T-cell (primary cell): ENCODE data around the gene DOCK9. TPM values are rescaled to one million over a fixed set of nuclear protein-coding genes. Genes with fewer than 3 reads are reported as not detected.

Experiments used
- ATAC-seq, 4 experiments: fragments of 200-7000 bp in 3 of 4; fragments of 150-1000 bp in 1 of 4; cut with Tn5 transposase; replicated peaks in 1 of 4; 1 replicate in 3 of 4; 2 replicates in 1 of 4; pipeline ENCODE4 v1.10.0; 2021; ENCODE audit warnings: moderate library complexity in 3 of 4, mild to moderate bottlenecking in 2 of 4, moderate number of reproducible peaks in 1 of 4
- CTCF ChIA-PET, 2 donors: fragments of 300-600 bp; sonication (Branson Sonifier 250); formaldehyde crosslinking; loops; one replicate each; lab custom pipeline; 2022; ENCODE audit warnings: antibody characterized with exemption in 2 of 2; lab: Charles Lee
- POLR2A ChIA-PET, 2 donors: fragments of 300-600 bp; sonication (Branson Sonifier 250); formaldehyde crosslinking; loops; one replicate each; lab custom pipeline; 2022; ENCODE audit warnings: antibody characterized with exemption in 2 of 2; lab: Charles Lee
- DNase-seq, 35 experiments: peaks; one replicate each; pipeline versions ENCODE4 v3.0.0 to v3.0.0-alpha.2; 2013 to 2023
- H3K27ac ChIP-seq: one replicate; pipeline ENCODE4 v1.5.1; 2013; ENCODE audit warnings: low read length
- H3K27me3 ChIP-seq, 2 experiments: replicated peaks in 1 of 2; 1 replicate in 1 of 2; 2 replicates in 1 of 2; pipeline versions ENCODE4 v1.6.1 to v1.7.0; 2013; ENCODE audit warnings: low read length in 1 of 2, mixed read lengths in 1 of 2; ENCODE audit not compliant: control insufficient read depth in 2 of 2, insufficient read depth in 2 of 2; ENCODE audit errors: extremely low read depth in 1 of 2
- H3K36me3 ChIP-seq, 2 donors: 1 replicate in 1 of 2; 2 replicates in 1 of 2; pipeline versions ENCODE4 v1.6.1 to v1.7.0; 2013; ENCODE audit warnings: low read length in 1 of 2; ENCODE audit not compliant: control insufficient read depth in 2 of 2, insufficient read depth in 1 of 2; ENCODE audit errors: extremely low read depth in 1 of 2
- H3K4me1 ChIP-seq, 2 experiments: 1 replicate in 1 of 2; 2 replicates in 1 of 2; pipeline versions ENCODE4 v1.6.1 to v1.7.0; 2013; ENCODE audit warnings: low read length in 2 of 2, mixed read lengths in 1 of 2; ENCODE audit not compliant: insufficient read depth in 2 of 2, control insufficient read depth in 1 of 2; ENCODE audit errors: extremely low read depth in 1 of 2
- H3K4me3 ChIP-seq, 2 donors: 1 replicate in 1 of 2; 2 replicates in 1 of 2; pipeline versions ENCODE4 v1.5.1 to v1.7.0; 2013; ENCODE audit warnings: mild to moderate bottlenecking in 2 of 2, low read length in 1 of 2, moderate library complexity in 1 of 2; ENCODE audit not compliant: control insufficient read depth in 1 of 2; ENCODE audit errors: extremely low read depth in 1 of 2
- H3K9me3 ChIP-seq: 2 replicates; pipeline ENCODE4 v1.7.0; 2013
- H3K27ac Mint-ChIP-seq, 2 donors: one replicate each; pipeline ENCODE4 v1.8.0; 2020 to 2021; ENCODE audit warnings: mild to moderate bottlenecking in 2 of 2, mixed read lengths in 2 of 2
- H3K27me3 Mint-ChIP-seq, 2 donors: one replicate each; pipeline ENCODE4 v1.8.0; 2021 to 2022; ENCODE audit warnings: mixed read lengths in 2 of 2
- H3K36me3 Mint-ChIP-seq: one replicate; pipeline ENCODE4 v1.8.0; 2021; ENCODE audit warnings: mixed read lengths
- H3K4me1 Mint-ChIP-seq, 3 donors: one replicate each; pipeline ENCODE4 v1.8.0; 2020 to 2022; ENCODE audit warnings: mixed read lengths in 3 of 3, mild to moderate bottlenecking in 1 of 3
- H3K4me3 Mint-ChIP-seq, 3 donors: one replicate each; pipeline ENCODE4 v1.8.0; 2020 to 2022; ENCODE audit warnings: mild to moderate bottlenecking in 3 of 3, mixed read lengths in 3 of 3, moderate library complexity in 3 of 3
- H3K9me3 Mint-ChIP-seq, 3 donors: one replicate each; pipeline ENCODE4 v1.8.0; 2020 to 2022; ENCODE audit warnings: mixed read lengths in 3 of 3
- WGBS: methylation state at CpG from one replicate; pipeline ENCODE4 v1.1.5; 2013; ENCODE audit warnings: missing lambda C conversion rate; ENCODE audit not compliant: insufficient coverage; 5-methylcytosine and 5-hydroxymethylcytosine counted together
- total RNA-seq, 35 experiments: library from RNA in 6 of 35; stranded (reverse) in 6 of 35; fragments of 120-200 nt in 1 of 35; gene quantifications; one replicate each; pipeline versions ENCODE4 v1.2.1 to v1.2.4 and lab custom pipeline; 2013 to 2026

The DOCK9 gene
- total RNA-seq, 5 donors from 2014 or later (not counting 1 experiment from before 2014, with no cell fraction given) = 96.2 to 170 (median 162) TPM

DNA sequence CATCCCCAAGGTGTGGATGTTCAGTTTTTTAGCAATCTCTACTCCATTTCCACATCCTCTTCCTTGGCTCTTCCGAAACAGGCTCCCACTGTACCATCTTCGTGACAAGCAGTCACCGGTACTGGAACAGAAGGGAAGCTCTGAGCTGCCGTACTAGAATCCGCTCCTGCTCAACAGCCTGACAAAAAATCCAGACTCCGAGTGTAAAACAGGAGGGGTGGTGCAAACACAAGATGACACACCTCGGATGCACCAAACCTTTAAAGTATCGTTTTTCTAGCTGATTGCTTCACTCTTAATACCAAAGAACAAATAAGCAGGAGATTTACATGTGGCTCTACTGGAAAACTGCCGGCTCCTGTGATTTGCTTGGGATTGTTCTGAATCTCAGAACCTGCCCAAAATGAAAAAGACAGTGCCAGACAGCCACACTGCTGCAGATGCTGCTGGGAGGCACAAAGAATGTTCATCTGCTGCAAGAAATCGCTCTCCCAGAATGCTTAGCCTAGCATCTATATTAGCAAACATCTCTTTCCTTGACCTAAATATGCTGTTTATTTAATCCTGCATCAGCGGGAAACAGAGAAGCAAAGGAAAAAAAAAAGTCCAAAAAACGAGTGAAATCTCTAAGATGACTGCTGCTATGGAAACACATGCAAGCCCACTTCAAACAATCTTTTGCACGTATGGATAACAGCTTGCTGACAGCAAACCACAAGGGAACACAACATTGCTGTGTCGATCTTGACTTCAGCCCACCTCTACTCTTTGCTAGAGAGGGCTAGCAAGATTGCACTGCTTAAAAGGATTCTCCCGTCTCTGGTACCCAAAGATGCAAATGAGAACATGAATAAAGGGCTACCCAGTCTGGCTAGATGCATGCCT, 38.0 kb upstream of the DOCK9 start:
- H3K27me3 ChIP-seq = no peaks in the 10 kb centered on the region
- H3K36me3 ChIP-seq = peaks cover 0 to 2% of the 10 kb centered on the region in 2 donors
- H3K4me3 ChIP-seq = peak overlapping the region in 1 of 2 donors; percentile 19
- no peaks in the 10 kb centered on the region for H3K9me3 ChIP-seq
- H3K27me3 Mint-ChIP-seq = no peaks in the 10 kb centered on the region
- ChIA-PET CTCF (interaction anchor here in 1 of 2 donors (0.6 kb wide), 1 partner anchor 17 kb away, joined by 3 read pairs; no protein-coding TSS in a partner anchor), POLR2A (no interaction called here)
- peaks cover 11 to 25% of the 10 kb centered on the region in 2 experiments for H3K4me1 ChIP-seq
- H3K27ac Mint-ChIP-seq = peak overlapping the region in 1 of 2 donors; percentile 54
- peaks cover 74 to 78% (median 74%) of the 10 kb centered on the region in 3 donors for H3K4me1 Mint-ChIP-seq
- WGBS = 61% methylated on average over 12 of the region's 15 CpGs
- ATAC-seq = peak; percentile 45 to 97 (median 66)
- peak overlapping the region in 1 of 3 donors; percentile 62 for H3K4me3 Mint-ChIP-seq
- H3K27ac ChIP-seq = no peak overlapping the region
- peaks cover 7% of the 10 kb centered on the region for H3K36me3 Mint-ChIP-seq
- no peaks in the 10 kb centered on the region for H3K9me3 Mint-ChIP-seq
- peak in 13 of 35 experiments; percentile 10 to 59 (median 27) for DNase-seq

DNA sequence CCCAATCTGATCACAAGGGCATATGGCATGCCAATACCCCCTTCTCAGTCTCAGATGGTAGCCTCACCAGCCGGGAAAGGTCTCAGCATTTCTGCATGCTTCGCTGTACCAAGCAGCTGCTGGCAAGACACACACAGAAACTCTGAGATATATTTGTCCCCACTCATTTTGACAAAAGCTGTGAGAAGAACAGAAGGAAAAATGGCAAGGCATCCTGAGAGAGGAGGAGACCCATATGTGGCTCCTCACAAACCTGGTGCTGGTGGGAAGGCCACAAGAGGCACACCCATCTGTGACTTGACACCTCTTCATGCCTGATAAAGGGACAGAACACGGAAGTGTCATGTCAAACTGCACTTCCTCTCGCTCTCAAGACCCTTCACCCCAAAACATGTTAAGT, 36.7 kb upstream of the DOCK9 start:
- Histone ChIP-seq H3K27ac (no peak overlapping the region), H3K4me1 (peaks cover 11 to 27% of the 10 kb centered on the region in 2 experiments), H3K9me3 (no peaks in the 10 kb centered on the region), H3K27me3 (no peaks in the 10 kb centered on the region), H3K4me3 (no peak overlapping the region), H3K36me3 (peaks cover 0 to under 1% of the 10 kb centered on the region in 2 donors)
- peaks cover 74 to 81% (median 79%) of the 10 kb centered on the region in 3 donors for H3K4me1 Mint-ChIP-seq
- H3K27me3 Mint-ChIP-seq = no peaks in the 10 kb centered on the region
- no CpG with 5 or more reads among the region's 4 CpGs for WGBS
- CTCF ChIA-PET = no interaction called here
- ATAC-seq (no peak), DNase-seq (no peak)
- POLR2A ChIA-PET = interaction anchor here in 1 of 2 donors (1.0 to 1.1 kb wide), 2 partner anchors 8 to 9 kb away, joined by 3 to 4 read pairs; no protein-coding TSS in a partner anchor
- no peaks in the 10 kb centered on the region for H3K9me3 Mint-ChIP-seq
- no peak overlapping the region for H3K27ac Mint-ChIP-seq
- H3K36me3 Mint-ChIP-seq = peaks cover 4% of the 10 kb centered on the region
- H3K4me3 Mint-ChIP-seq = no peak overlapping the region

DNA sequence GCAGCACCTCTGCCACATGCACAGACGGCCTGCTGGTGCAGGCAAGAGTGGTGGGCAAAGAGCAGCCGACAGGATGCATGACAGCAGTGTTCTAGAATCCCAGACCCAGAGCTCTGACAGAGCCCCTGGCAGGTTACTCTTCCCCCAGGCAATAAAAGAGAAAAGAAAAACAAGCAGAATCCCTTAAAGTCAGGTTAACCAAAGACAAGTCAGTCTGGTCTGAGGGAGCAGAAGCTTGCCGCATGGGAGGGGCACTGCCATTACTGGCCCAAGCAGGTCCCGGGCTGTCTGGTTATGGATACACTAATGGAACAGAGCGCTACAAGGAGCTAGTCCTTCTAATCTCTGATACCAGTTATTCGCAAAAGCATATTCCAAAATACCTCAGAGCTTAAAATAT, 36.1 kb upstream of the DOCK9 start:
- H3K4me1 ChIP-seq = peaks cover 11 to 31% of the 10 kb centered on the region in 2 experiments
- ChIA-PET CTCF (no interaction called here), POLR2A (interaction anchor here (0.6 to 1.1 kb wide), 2 partner anchors 9 to 244 kb away, joined by 3 to 4 read pairs; partner anchors contain the start of gene GPR18 (in 1 of the 2))
- H3K36me3 ChIP-seq = no peaks in the 10 kb centered on the region
- H3K9me3 ChIP-seq = no peaks in the 10 kb centered on the region
- ATAC-seq (no peak), DNase-seq (no peak)
- H3K4me1 Mint-ChIP-seq = peaks cover 76 to 83% (median 83%) of the 10 kb centered on the region in 3 donors
- no peaks in the 10 kb centered on the region for H3K27me3 ChIP-seq
- H3K4me3 ChIP-seq = no peak overlapping the region
- no peak overlapping the region for H3K4me3 Mint-ChIP-seq
- 100% methylated on average over 6 of the region's 6 CpGs for WGBS
- H3K27me3 Mint-ChIP-seq = no peaks in the 10 kb centered on the region
- H3K27ac Mint-ChIP-seq = no peak overlapping the region
- H3K9me3 Mint-ChIP-seq = no peaks in the 10 kb centered on the region
- no peak overlapping the region for H3K27ac ChIP-seq
- H3K36me3 Mint-ChIP-seq = peaks cover 4% of the 10 kb centered on the region

DNA sequence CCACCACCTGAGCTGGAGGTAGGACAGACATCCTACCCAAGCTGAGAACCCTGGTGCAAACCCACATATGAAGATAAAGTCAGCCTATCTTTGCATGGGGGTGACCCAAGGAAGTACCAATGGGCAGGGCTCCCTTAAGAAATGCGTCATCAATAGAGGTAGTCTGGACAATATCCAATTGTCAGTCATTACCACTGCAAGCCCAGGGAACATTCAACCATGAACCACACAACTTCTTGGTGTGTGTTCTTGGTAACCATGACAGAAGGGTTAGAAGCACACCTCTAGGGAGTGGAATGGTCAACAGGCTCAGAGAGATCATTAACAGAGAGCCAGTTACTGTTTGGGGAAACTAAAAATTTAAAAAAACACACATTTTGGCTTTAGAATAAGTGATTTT, 34.7 kb upstream of the DOCK9 start:
- Histone ChIP-seq H3K36me3 (no peaks in the 10 kb centered on the region), H3K9me3 (no peaks in the 10 kb centered on the region), H3K27me3 (no peaks in the 10 kb centered on the region), H3K4me3 (no peak overlapping the region), H3K4me1 (peaks cover 11 to 32% of the 10 kb centered on the region in 2 experiments), H3K27ac (no peak overlapping the region)
- ATAC-seq (no peak), DNase-seq (no peak)
- Mint-ChIP-seq H3K9me3 (no peaks in the 10 kb centered on the region), H3K27ac (no peak overlapping the region), H3K27me3 (no peaks in the 10 kb centered on the region), H3K4me3 (no peak overlapping the region), H3K4me1 (peaks cover 73 to 81% (median 76%) of the 10 kb centered on the region in 3 donors), H3K36me3 (peaks cover 4% of the 10 kb centered on the region)
- CTCF ChIA-PET = interaction anchor here in 1 of 2 donors (0.9 kb wide), 1 partner anchor 16 kb away, joined by 4 read pairs; no protein-coding TSS in a partner anchor
- WGBS = no CpG with 5 or more reads among the region's 1 CpG
- POLR2A ChIA-PET = interaction anchor here in 1 of 2 donors (0.6 kb wide), 1 partner anchor 176 kb away, joined by 15 read pairs; no protein-coding TSS in a partner anchor

DNA sequence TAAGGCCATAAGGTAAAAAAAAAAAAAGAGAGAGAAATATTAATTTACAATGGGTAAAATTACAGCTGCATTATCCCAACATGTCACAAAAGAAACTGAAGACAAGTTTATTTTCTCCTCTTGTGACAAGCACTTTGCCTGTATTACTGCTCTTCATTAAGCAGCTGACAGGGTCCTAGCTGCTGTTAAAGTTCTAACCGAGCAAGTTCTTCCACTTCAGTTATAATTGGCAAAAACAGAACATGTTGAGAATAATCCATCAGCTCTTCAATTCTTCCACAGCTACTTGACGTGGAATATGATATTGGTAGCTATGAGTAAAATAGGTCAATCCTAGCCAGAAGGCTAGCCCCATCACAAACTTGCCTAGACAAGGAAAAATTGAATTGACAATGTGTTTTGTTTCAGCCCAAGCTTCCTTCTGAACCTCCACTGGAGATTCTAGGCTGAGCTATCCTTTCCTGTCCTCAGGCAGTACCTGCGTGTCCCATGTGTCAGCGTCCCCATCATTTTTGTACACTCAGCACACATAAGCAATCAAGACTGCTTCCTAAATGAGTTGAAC, 32.2 kb upstream of the DOCK9 start:
- no peaks in the 10 kb centered on the region for H3K36me3 ChIP-seq
- H3K9me3 ChIP-seq = no peaks in the 10 kb centered on the region
- CTCF ChIA-PET = interaction anchor here (0.6 to 0.9 kb wide), 5 partner anchors 15 to 166 kb away, joined by 3 to 4 read pairs (median 3); no protein-coding TSS in a partner anchor
- no peaks in the 10 kb centered on the region for H3K27me3 Mint-ChIP-seq
- WGBS = 100% methylated on average over 1 of the region's 4 CpGs
- no peak overlapping the region for H3K4me3 Mint-ChIP-seq
- H3K27ac ChIP-seq = no peak overlapping the region
- H3K4me1 Mint-ChIP-seq = peaks cover 64 to 68% (median 66%) of the 10 kb centered on the region in 3 donors
- peaks cover 0 to 22% of the 10 kb centered on the region in 2 experiments for H3K4me1 ChIP-seq
- H3K9me3 Mint-ChIP-seq = no peaks in the 10 kb centered on the region
- H3K36me3 Mint-ChIP-seq = peaks cover 4% of the 10 kb centered on the region
- POLR2A ChIA-PET = interaction anchor here in 1 of 2 donors (0.7 kb wide), 2 partner anchors 9 to 213 kb away, joined by 3 to 4 read pairs; no protein-coding TSS in a partner anchor
- no peak overlapping the region for H3K27ac Mint-ChIP-seq
- DNase-seq (no peak), ATAC-seq (no peak)
- H3K27me3 ChIP-seq = no peaks in the 10 kb centered on the region
- no peak overlapping the region for H3K4me3 ChIP-seq

DNA sequence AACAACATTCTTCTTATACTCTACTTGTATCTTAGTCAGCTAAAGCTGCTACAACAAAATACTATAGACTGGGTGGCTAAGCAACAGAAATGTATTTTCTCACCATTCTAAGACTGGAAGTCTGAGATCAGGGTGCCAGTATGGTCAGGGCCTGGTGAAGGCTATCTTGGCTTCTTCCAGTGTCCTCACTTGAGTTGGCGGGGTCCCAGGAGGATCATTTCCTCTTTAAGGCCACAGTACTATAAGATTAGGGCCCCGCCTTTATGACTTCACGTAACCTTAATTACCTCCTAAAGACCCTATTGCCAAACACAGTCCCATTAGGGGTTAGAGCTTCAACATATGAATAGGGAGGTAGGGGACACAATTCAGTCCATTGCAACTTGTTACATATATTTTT, 30.7 kb upstream of the DOCK9 start:
- Histone ChIP-seq H3K9me3 (no peaks in the 10 kb centered on the region), H3K4me1 (peaks cover 0 to 12% of the 10 kb centered on the region in 2 experiments), H3K27me3 (no peaks in the 10 kb centered on the region), H3K27ac (no peak overlapping the region), H3K36me3 (no peaks in the 10 kb centered on the region), H3K4me3 (no peak overlapping the region)
- ChIA-PET CTCF (no interaction called here), POLR2A (interaction anchor here in 1 of 2 donors (0.7 kb wide), 1 partner anchor 427 kb away, joined by 9 read pairs; no protein-coding TSS in a partner anchor)
- Mint-ChIP-seq H3K4me1 (peaks cover 65 to 69% (median 67%) of the 10 kb centered on the region in 3 donors), H3K9me3 (no peaks in the 10 kb centered on the region), H3K36me3 (peaks cover 4% of the 10 kb centered on the region), H3K4me3 (no peak overlapping the region), H3K27me3 (no peaks in the 10 kb centered on the region), H3K27ac (no peak overlapping the region)
- no peak for DNase-seq
- 100% methylated on average over 1 of the region's 3 CpGs for WGBS
- no peak for ATAC-seq
